ENCODE measurements around the gene ORC3.
"Not testable (repeated sequence)": the region's sequence is repeated elsewhere in the genome, so short reads cannot be mapped to it uniquely, and the experiment has no call there.

ORC3 gene

GRCh38 chr6:87682310-87682709 is 92.4 kb downstream of the ORC3 start:
- no peaks in the 10 kb centered on the region for H3K27me3 ChIP-seq (ENCODE audit: control insufficient read depth, insufficient read depth, low read length)
- no peak overlapping the region for H3K27ac ChIP-seq (ENCODE audit: low read length)
- H3K9ac ChIP-seq (ENCODE audit: low read length), result no peak overlapping the region
- H3K4me3 ChIP-seq (ENCODE audit: low read length), result no peak overlapping the region
- no peaks in the 10 kb centered on the region for H3K9me3 ChIP-seq (ENCODE audit: control insufficient read depth, low read depth, low read length)
- peaks cover 3% of the 10 kb centered on the region for H3K4me1 ChIP-seq (ENCODE audit: control insufficient read depth, low read depth, low read length)
- peaks cover 33% of the 10 kb centered on the region for H3K36me3 ChIP-seq (ENCODE audit: control insufficient read depth, low read depth, low read length)

GRCh38 chr6:87683890-87684289 is 94.0 kb downstream of the ORC3 start:
- H3K4me1 ChIP-seq (ENCODE audit: control insufficient read depth, low read depth, low read length), result peaks cover 3% of the 10 kb centered on the region
- no peaks in the 10 kb centered on the region for H3K27me3 ChIP-seq (ENCODE audit: control insufficient read depth, insufficient read depth, low read length)
- H3K36me3 ChIP-seq (ENCODE audit: control insufficient read depth, low read depth, low read length), result peaks cover 19% of the 10 kb centered on the region
- H3K9me3 ChIP-seq (ENCODE audit: control insufficient read depth, low read depth, low read length), result no peaks in the 10 kb centered on the region
- H3K27ac ChIP-seq (ENCODE audit: low read length), result no peak overlapping the region
- H3K4me3 ChIP-seq (ENCODE audit: low read length), result no peak overlapping the region
- H3K9ac ChIP-seq (ENCODE audit: low read length), result no peak overlapping the region

- Histone ChIP-seq H3K36me3 (ENCODE audit: control insufficient read depth, low read depth, low read length) (peaks cover 8% of the 10 kb centered on the region), H3K9me3 (ENCODE audit: control insufficient read depth, low read depth, low read length) (no peaks in the 10 kb centered on the region), H3K4me1 (ENCODE audit: control insufficient read depth, low read depth, low read length) (peaks cover 3% of the 10 kb centered on the region)
These were observed 95.1 kb downstream of the ORC3 start for GRCh38 chr6:87684895-87685654.

GRCh38 chr6:87686636-87687205 is 96.8 kb downstream of the ORC3 start:
- not testable (repeated sequence) for H3K4me3 ChIP-seq (ENCODE audit: low read length); H3K4me1 ChIP-seq (ENCODE audit: control insufficient read depth, low read depth, low read length); H3K27ac ChIP-seq (ENCODE audit: low read length); H3K36me3 ChIP-seq (ENCODE audit: control insufficient read depth, low read depth, low read length); H3K9me3 ChIP-seq (ENCODE audit: control insufficient read depth, low read depth, low read length); H3K27me3 ChIP-seq (ENCODE audit: control insufficient read depth, insufficient read depth, low read length); H3K9ac ChIP-seq (ENCODE audit: low read length)

More at GRCh38 chr6:87684895-87685654, 95.1 kb downstream of the ORC3 start:
- Histone ChIP-seq H3K27me3 (ENCODE audit: control insufficient read depth, insufficient read depth, low read length) (no peaks in the 10 kb centered on the region), H3K9ac (ENCODE audit: low read length) (no peak overlapping the region), H3K27ac (ENCODE audit: low read length) (no peak overlapping the region), H3K4me3 (ENCODE audit: low read length) (no peak overlapping the region)

- H3K4me1 ChIP-seq (ENCODE audit: control insufficient read depth, low read depth, low read length), result peaks cover 10% of the 10 kb centered on the region
- no peak overlapping the region for H3K4me3 ChIP-seq (ENCODE audit: low read length)
- H3K27ac ChIP-seq (ENCODE audit: low read length), result no peak overlapping the region
- no peak overlapping the region for H3K9ac ChIP-seq (ENCODE audit: low read length)
- no peaks in the 10 kb centered on the region for H3K27me3 ChIP-seq (ENCODE audit: control insufficient read depth, insufficient read depth, low read length)
- no peaks in the 10 kb centered on the region for H3K36me3 ChIP-seq (ENCODE audit: control insufficient read depth, low read depth, low read length)
- no peaks in the 10 kb centered on the region for H3K9me3 ChIP-seq (ENCODE audit: control insufficient read depth, low read depth, low read length)
These were observed 97.4 kb downstream of the ORC3 start for GRCh38 chr6:87687296-87687695.

- H3K9me3 ChIP-seq (ENCODE audit: control insufficient read depth, low read depth, low read length); H3K4me1 ChIP-seq (ENCODE audit: control insufficient read depth, low read depth, low read length); H3K9ac ChIP-seq (ENCODE audit: low read length); H3K27me3 ChIP-seq (ENCODE audit: control insufficient read depth, insufficient read depth, low read length); H3K36me3 ChIP-seq (ENCODE audit: control insufficient read depth, low read depth, low read length); H3K27ac ChIP-seq (ENCODE audit: low read length); H3K4me3 ChIP-seq (ENCODE audit: low read length): not testable (repeated sequence)
These were observed 98.0 kb downstream of the ORC3 start for GRCh38 chr6:87687893-87688292.

GRCh38 chr6:87690441-87690840 is 100.5 kb downstream of the ORC3 start:
- no peak overlapping the region for H3K4me3 ChIP-seq (ENCODE audit: low read length)
- no peaks in the 10 kb centered on the region for H3K9me3 ChIP-seq (ENCODE audit: control insufficient read depth, low read depth, low read length)
- H3K9ac ChIP-seq (ENCODE audit: low read length), result no peak overlapping the region
- no peak overlapping the region for H3K27ac ChIP-seq (ENCODE audit: low read length)
- H3K4me1 ChIP-seq (ENCODE audit: control insufficient read depth, low read depth, low read length), result peaks cover 14% of the 10 kb centered on the region
- H3K27me3 ChIP-seq (ENCODE audit: control insufficient read depth, insufficient read depth, low read length), result no peaks in the 10 kb centered on the region
- no peaks in the 10 kb centered on the region for H3K36me3 ChIP-seq (ENCODE audit: control insufficient read depth, low read depth, low read length)

GRCh38 chr6:87692086-87692485 is 102.2 kb downstream of the ORC3 start:
- no peak overlapping the region for H3K4me3 ChIP-seq (ENCODE audit: low read length)
- peaks cover 20% of the 10 kb centered on the region for H3K4me1 ChIP-seq (ENCODE audit: control insufficient read depth, low read depth, low read length)

GRCh38 chr6:87696817-87697216 is 106.9 kb downstream of the ORC3 start:
- not testable (repeated sequence) for H3K27ac ChIP-seq (ENCODE audit: low read length); H3K4me3 ChIP-seq (ENCODE audit: low read length); H3K27me3 ChIP-seq (ENCODE audit: control insufficient read depth, insufficient read depth, low read length); H3K9me3 ChIP-seq (ENCODE audit: control insufficient read depth, low read depth, low read length); H3K9ac ChIP-seq (ENCODE audit: low read length); H3K36me3 ChIP-seq (ENCODE audit: control insufficient read depth, low read depth, low read length)
- peaks cover 31% of the 10 kb centered on the region for H3K4me1 ChIP-seq (ENCODE audit: control insufficient read depth, low read depth, low read length)

More at GRCh38 chr6:87692086-87692485, 102.2 kb downstream of the ORC3 start:
- Histone ChIP-seq H3K9ac (ENCODE audit: low read length) (no peak overlapping the region), H3K36me3 (ENCODE audit: control insufficient read depth, low read depth, low read length) (no peaks in the 10 kb centered on the region), H3K9me3 (ENCODE audit: control insufficient read depth, low read depth, low read length) (no peaks in the 10 kb centered on the region), H3K27ac (ENCODE audit: low read length) (no peak overlapping the region), H3K27me3 (ENCODE audit: control insufficient read depth, insufficient read depth, low read length) (no peaks in the 10 kb centered on the region)

- peaks cover 26% of the 10 kb centered on the region for H3K4me1 ChIP-seq (ENCODE audit: control insufficient read depth, low read depth, low read length)
- H3K4me3 ChIP-seq (ENCODE audit: low read length), result peak overlapping the region; percentile 78
- H3K9ac ChIP-seq (ENCODE audit: low read length), result peak overlapping the region; percentile 95
- no peaks in the 10 kb centered on the region for H3K9me3 ChIP-seq (ENCODE audit: control insufficient read depth, low read depth, low read length)
- H3K27ac ChIP-seq (ENCODE audit: low read length), result no peak overlapping the region
- H3K36me3 ChIP-seq (ENCODE audit: control insufficient read depth, low read depth, low read length), result no peaks in the 10 kb centered on the region
- no peaks in the 10 kb centered on the region for H3K27me3 ChIP-seq (ENCODE audit: control insufficient read depth, insufficient read depth, low read length)
These were observed 107.9 kb downstream of the ORC3 start for GRCh38 chr6:87697581-87698546.

- Histone ChIP-seq H3K4me3 (ENCODE audit: low read length) (peak overlapping the region; percentile 78), H3K4me1 (ENCODE audit: control insufficient read depth, low read depth, low read length) (peaks cover 26% of the 10 kb centered on the region), H3K9ac (ENCODE audit: low read length) (peak overlapping the region; percentile 95), H3K27me3 (ENCODE audit: control insufficient read depth, insufficient read depth, low read length) (no peaks in the 10 kb centered on the region), H3K36me3 (ENCODE audit: control insufficient read depth, low read depth, low read length) (no peaks in the 10 kb centered on the region), H3K9me3 (ENCODE audit: control insufficient read depth, low read depth, low read length) (no peaks in the 10 kb centered on the region), H3K27ac (ENCODE audit: low read length) (peak overlapping the region; percentile 42)
These were observed 108.6 kb downstream of the ORC3 start for GRCh38 chr6:87698547-87699006.
